H1 (cell line): Measurements from ENCODE around the gene STARD9. TPM values are rescaled to one million over a fixed set of nuclear protein-coding genes. Genes with fewer than 3 reads are reported as not detected.
"Not testable (repeated sequence)": the region's sequence is repeated elsewhere in the genome, so short reads cannot be mapped to it uniquely, and the experiment has no call there.

Experiments
- CTCF ChIA-PET: fragments of 300-600 bp; sonication (Branson Sonifier 250); formaldehyde crosslinking; loops from one replicate; lab custom pipeline; 2021; ENCODE audit not compliant: partially characterized antibody; lab: Charles Lee
- POLR2A ChIA-PET: fragments of 300-600 bp; sonication (Branson Sonifier 250); formaldehyde crosslinking; loops from one replicate; lab custom pipeline; 2021; ENCODE audit warnings: inconsistent platforms; ENCODE audit not compliant: partially characterized antibody; lab: Charles Lee
- DNase-seq, 2 experiments: peaks; one replicate each; pipeline versions ENCODE4 v3.0.0 to v3.0.0-alpha.2; 2010 to 2022; ENCODE audit warnings: low spot score in 2 of 2, low read depth in 1 of 2, mixed read lengths in 1 of 2
- FAIRE-seq: peaks from 2 replicates; lab custom pipeline; 2011; peaks lifted over from hg19 to GRCh38; lab: Jason Lieb, UNC
- H2AFZ ChIP-seq: 2 replicates; pipeline ENCODE4 v1.8.1; 2012; ENCODE audit warnings: low read length, inconsistent platforms
- H2AK5ac ChIP-seq: 2 replicates; pipeline ENCODE4 v1.6.1; 2013; ENCODE audit warnings: low read depth, low read length
- H2BK120ac ChIP-seq: replicated peaks from 2 replicates; pipeline ENCODE3; 2013; ENCODE audit warnings: low read depth, low read length, inconsistent platforms
- H2BK12ac ChIP-seq: 2 replicates; pipeline ENCODE4 v1.6.1; 2013; ENCODE audit warnings: low read depth, low read length
- H2BK15ac ChIP-seq: 2 replicates; pipeline ENCODE4 v1.6.1; 2013; ENCODE audit warnings: low read length
- H2BK20ac ChIP-seq: 2 replicates; pipeline ENCODE4 v1.6.1; 2013; ENCODE audit warnings: low read length
- H2BK5ac ChIP-seq: 2 replicates; pipeline ENCODE4 v1.6.1; 2013; ENCODE audit warnings: low read depth, low read length
- H3K14ac ChIP-seq: 2 replicates; pipeline ENCODE4 v1.6.1; 2013; ENCODE audit warnings: inconsistent platforms; ENCODE audit not compliant: insufficient read length
- H3K18ac ChIP-seq: 2 replicates; pipeline ENCODE4 v1.6.1; 2013; ENCODE audit warnings: low read length; ENCODE audit errors: extremely low read depth
- H3K23ac ChIP-seq: 2 replicates; pipeline ENCODE4 v1.6.1; 2013; ENCODE audit warnings: inconsistent platforms; ENCODE audit not compliant: insufficient read length
- H3K23me2 ChIP-seq: 2 replicates; pipeline ENCODE4 v1.6.1; 2013; ENCODE audit warnings: low read depth, low read length
- H3K27ac ChIP-seq: 2 replicates; pipeline ENCODE4 v1.6.1; 2011; ENCODE audit warnings: low read depth, low read length, inconsistent platforms
- H3K27me3 ChIP-seq, 4 experiments: replicated peaks in 1 of 4; 1 replicate in 1 of 4; 2 replicates in 3 of 4; pipeline versions ENCODE4 v1.6.1 to v1.8.1; 2011 to 2013; ENCODE audit warnings: low read length in 3 of 4, mild to moderate bottlenecking in 3 of 4, inconsistent platforms in 2 of 4, mixed read lengths in 2 of 4, moderate library complexity in 1 of 4; ENCODE audit not compliant: control insufficient read depth in 3 of 4, insufficient read depth in 3 of 4; ENCODE audit errors: extremely low read depth in 1 of 4
- H3K36me3 ChIP-seq, 4 experiments: 2 replicates each; pipeline versions ENCODE4 v1.6.1 to v1.8.1; 2011 to 2013; ENCODE audit warnings: mild to moderate bottlenecking in 4 of 4, low read length in 3 of 4, moderate library complexity in 2 of 4, control low read depth in 1 of 4, inconsistent platforms in 1 of 4; ENCODE audit not compliant: insufficient read depth in 4 of 4, control insufficient read depth in 2 of 4
- H3K4ac ChIP-seq: replicated peaks from 2 replicates; pipeline ENCODE3; 2013; ENCODE audit warnings: low read length, low read depth, mixed read lengths, inconsistent platforms; ENCODE audit not compliant: insufficient read length
- H3K4me1 ChIP-seq, 4 experiments: replicated peaks in 1 of 4; 1 replicate in 1 of 4; 2 replicates in 3 of 4; pipeline versions ENCODE4 v1.6.1 to v1.8.1; 2011 to 2013; ENCODE audit warnings: low read length in 3 of 4, inconsistent platforms in 2 of 4, mixed read lengths in 1 of 4; ENCODE audit not compliant: insufficient read depth in 4 of 4, control insufficient read depth in 3 of 4
- H3K4me2 ChIP-seq, 2 experiments: 2 replicates each; pipeline versions ENCODE4 v1.6.1 to v1.8.1; 2011 to 2013; ENCODE audit warnings: low read depth in 2 of 2, low read length in 2 of 2, control low read depth in 1 of 2, inconsistent platforms in 1 of 2, mild to moderate bottlenecking in 1 of 2; ENCODE audit not compliant: insufficient read depth in 1 of 2
- H3K4me3 ChIP-seq, 4 experiments: fragments of 200-600, 300-600 bp in 1 of 4; sonication (generic), shearing (Covaris generic), sonication (Bioruptor Twin) in 1 of 4; 2 replicates each; pipeline versions ENCODE4 v1.5.1 to v1.8.1; 2011 to 2016; ENCODE audit warnings: low read length in 4 of 4, low read depth in 3 of 4, control low read depth in 2 of 4, inconsistent platforms in 2 of 4, mild to moderate bottlenecking in 2 of 4, mixed read lengths in 1 of 4, moderate library complexity in 1 of 4; ENCODE audit not compliant: insufficient read depth in 2 of 4; ENCODE audit errors: extremely low read depth in 1 of 4
- H3K56ac ChIP-seq: replicated peaks from 2 replicates; pipeline ENCODE3; 2013; ENCODE audit warnings: low read depth, mild to moderate bottlenecking, mixed read lengths, low read length, inconsistent platforms; ENCODE audit not compliant: insufficient read length
- H3K79me1 ChIP-seq: 2 replicates; pipeline ENCODE4 v1.6.1; 2013; ENCODE audit warnings: low read depth, low read length, control low read depth
- H3K79me2 ChIP-seq, 2 experiments: 2 replicates each; pipeline versions ENCODE4 v1.6.1 to v1.8.1; 2012 to 2013; ENCODE audit warnings: low read length in 2 of 2, mild to moderate bottlenecking in 2 of 2, inconsistent platforms in 1 of 2; ENCODE audit not compliant: insufficient read depth in 2 of 2, control insufficient read depth in 1 of 2
- H3K9ac ChIP-seq, 4 experiments: replicated peaks in 1 of 4; 1 replicate in 1 of 4; 2 replicates in 3 of 4; pipeline versions ENCODE4 v1.6.1 to v1.8.1; 2011 to 2013; ENCODE audit warnings: low read depth in 3 of 4, low read length in 3 of 4, control low read depth in 2 of 4, mild to moderate bottlenecking in 2 of 4, moderate library complexity in 2 of 4, inconsistent platforms in 1 of 4; ENCODE audit errors: extremely low read depth in 1 of 4
- H3K9me3 ChIP-seq, 2 experiments: 2 replicates each; pipeline versions ENCODE4 v1.6.1 to v1.8.1; 2012 to 2013; ENCODE audit warnings: mild to moderate bottlenecking in 2 of 2, moderate library complexity in 2 of 2, control low read depth in 1 of 2, inconsistent platforms in 1 of 2, low read depth in 1 of 2, low read length in 1 of 2, mixed read lengths in 1 of 2; ENCODE audit not compliant: insufficient read depth in 2 of 2
- H4K20me1 ChIP-seq, 2 experiments: replicated peaks in 1 of 2; 2 replicates each; pipeline versions ENCODE3 to v1.8.1; 2011 to 2013; ENCODE audit warnings: inconsistent platforms in 2 of 2, low read length in 2 of 2, mild to moderate bottlenecking in 1 of 2; ENCODE audit not compliant: insufficient read depth in 2 of 2, control insufficient read depth in 1 of 2
- H4K5ac ChIP-seq: 2 replicates; pipeline ENCODE4 v1.6.1; 2013; ENCODE audit warnings: low read length, low read depth, mixed read lengths, inconsistent platforms; ENCODE audit not compliant: insufficient read length
- H4K8ac ChIP-seq: 2 replicates; pipeline ENCODE4 v1.8.0; 2013; ENCODE audit warnings: mild to moderate bottlenecking, moderate library complexity, low read length, inconsistent platforms; ENCODE audit not compliant: insufficient read depth; ENCODE audit errors: extremely low read depth
- H4K91ac ChIP-seq: replicated peaks from 2 replicates; pipeline ENCODE3; 2013; ENCODE audit warnings: low read length, mixed read lengths, inconsistent platforms; ENCODE audit not compliant: insufficient read length
- WGBS, 2 experiments: shearing (Covaris generic) in 1 of 2; methylation state at CpG; one replicate each; pipeline versions ENCODE4 v1.1.6 to v1.1.7; 2013 to 2015; ENCODE audit warnings: low lambda C conversion rate in 2 of 2, mixed read lengths in 2 of 2, inconsistent platforms in 1 of 2, low coverage in 1 of 2, missing lambda C conversion rate in 1 of 2; ENCODE audit not compliant: insufficient replicate concordance in 2 of 2, insufficient coverage in 1 of 2, insufficient read length in 1 of 2; ENCODE audit errors: extremely low coverage in 1 of 2, missing lambda C conversion rate in 1 of 2; 5-methylcytosine and 5-hydroxymethylcytosine counted together
- polyA plus RNA-seq, 7 experiments: library from polyadenylated mRNA; depleted of rRNA in 3 of 7; stranded (reverse) in 5 of 7; unstranded in 2 of 7; fragments of >200 nt in 5 of 7; fragments of 200-250 nt in 2 of 7; gene quantifications; 1 replicate in 5 of 7; 2 replicates in 1 of 7; 4 replicates in 1 of 7; pipeline versions ENCODE4 v1.2.1 to v1.2.3, GENCODE V29; 2011 to 2013; ENCODE audit warnings: missing spikeins in 2 of 7, mixed read lengths in 2 of 7
- total RNA-seq: library from RNA; stranded (reverse); fragmentation: NEBNext Ultra II Directional; extraction: Animal tissue kit (Norgen Biotek cat#: 25700); gene quantifications from 2 replicates; pipeline ENCODE4 v1.2.1, GENCODE V29; 2021

STARD9 gene
- total and polyA plus RNA-seq, 2 of the 8 experiments (the other 6 are each of a cell fraction or from before 2014, with no cell fraction given) = 2.8 to 7.0 TPM

- H3K4me1 ChIP-seq, CTCF ChIA-PET, H4K20me1 ChIP-seq, H3K9ac ChIP-seq, H2BK120ac ChIP-seq, FAIRE-seq, H3K4me3 ChIP-seq, H3K23me2 ChIP-seq, H3K4me2 ChIP-seq, DNase-seq, H2BK20ac ChIP-seq, H4K5ac ChIP-seq, H3K14ac ChIP-seq, H3K18ac ChIP-seq, POLR2A ChIA-PET, H4K91ac ChIP-seq, H2BK15ac ChIP-seq, H2BK5ac ChIP-seq, H2BK12ac ChIP-seq, H3K27ac ChIP-seq, H3K27me3 ChIP-seq, H3K23ac ChIP-seq, H2AFZ ChIP-seq, H3K9me3 ChIP-seq, H3K79me2 ChIP-seq, H3K79me1 ChIP-seq, H3K36me3 ChIP-seq, H3K56ac ChIP-seq, H3K4ac ChIP-seq, H4K8ac ChIP-seq, H2AK5ac ChIP-seq: not testable (repeated sequence)
- 94% methylated on average over 2 of the region's 2 CpGs; no CpG with 5 or more reads in 1 of the 2 experiments for WGBS, 2 experiments
These were observed 186.4 kb downstream of the STARD9 start for GRCh38 chr15:42761813-42762212.

- DNase-seq = peak in 1 of 2 experiments; percentile 55
- H3K9ac ChIP-seq = peak overlapping the region in 1 of 4 experiments; percentile 48; a peak in 1 of 7 replicates
These were observed 188.8 kb downstream of the STARD9 start for GRCh38 chr15:42764154-42764731.

More at GRCh38 chr15:42764154-42764731, 188.8 kb downstream of the STARD9 start:
- H3K23me2 ChIP-seq, H3K4ac ChIP-seq, H4K8ac ChIP-seq, H2AK5ac ChIP-seq, H2AFZ ChIP-seq, H3K4me1 ChIP-seq, POLR2A ChIA-PET, FAIRE-seq, H3K56ac ChIP-seq, H3K18ac ChIP-seq, H4K20me1 ChIP-seq, H3K27me3 ChIP-seq, H3K36me3 ChIP-seq, H3K23ac ChIP-seq, H3K79me1 ChIP-seq, H3K9me3 ChIP-seq, H3K14ac ChIP-seq, H2BK5ac ChIP-seq, H2BK12ac ChIP-seq, H4K5ac ChIP-seq, H3K27ac ChIP-seq, H2BK15ac ChIP-seq, H2BK120ac ChIP-seq, H3K79me2 ChIP-seq, H2BK20ac ChIP-seq, H4K91ac ChIP-seq: not testable (repeated sequence)
- H3K4me2 ChIP-seq = peak overlapping the region in 1 of 2 experiments; percentile 43; a peak in 2 of 4 replicates
- CTCF ChIA-PET = interaction anchor here (1.8 kb wide), 1 partner anchor 11 kb away, joined by 8 read pairs; no protein-coding TSS in a partner anchor
- whole genome bisulfite sequencing, 2 experiments = 67% methylated on average over 16 of the region's 16 CpGs; no CpG with 5 or more reads in 1 of the 2 experiments
- peak overlapping the region in 1 of 4 experiments; percentile 18; a peak in 2 of 8 replicates for H3K4me3 ChIP-seq
